ENCODE measurements around the gene GPANK1. TPM values are rescaled to one million over a fixed set of nuclear protein-coding genes. Genes with fewer than 3 reads are reported as not detected.
A peak's percentile ranks its signal among the peaks of the same experiment; 100 is the strongest.

Gene GPANK1
- total RNA-seq, 1 donor from 2014 or later: 18.0 TPM

DNA sequence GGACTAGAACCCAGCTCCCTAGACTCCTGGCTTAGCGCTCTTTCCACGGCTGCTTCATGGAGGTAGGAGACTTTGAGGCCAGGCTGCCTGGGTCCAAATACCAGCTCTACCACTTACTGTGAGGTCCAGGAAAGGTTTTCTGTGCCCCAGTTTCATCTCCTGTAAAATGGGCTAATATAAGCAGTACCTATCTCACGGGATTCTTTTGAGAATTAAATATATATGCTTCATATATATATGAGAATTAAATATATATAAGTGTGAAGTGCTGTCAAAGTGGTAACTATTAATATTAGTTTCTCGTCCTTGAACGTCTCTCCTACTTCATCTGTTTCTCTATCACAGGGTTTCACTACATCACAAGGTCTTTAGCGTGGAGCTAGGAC lies 26.3 kb upstream of the GPANK1 start:
- no peaks in the 10 kb centered on the region for H3K27me3 Mint-ChIP-seq
- no peaks in the 10 kb centered on the region for H3K9me3 Mint-ChIP-seq (ENCODE audit: low read depth)
- DNase-seq (ENCODE audit: low spot score, unreplicated experiment): no peak
- TF ChIP-seq, protein P1, sequence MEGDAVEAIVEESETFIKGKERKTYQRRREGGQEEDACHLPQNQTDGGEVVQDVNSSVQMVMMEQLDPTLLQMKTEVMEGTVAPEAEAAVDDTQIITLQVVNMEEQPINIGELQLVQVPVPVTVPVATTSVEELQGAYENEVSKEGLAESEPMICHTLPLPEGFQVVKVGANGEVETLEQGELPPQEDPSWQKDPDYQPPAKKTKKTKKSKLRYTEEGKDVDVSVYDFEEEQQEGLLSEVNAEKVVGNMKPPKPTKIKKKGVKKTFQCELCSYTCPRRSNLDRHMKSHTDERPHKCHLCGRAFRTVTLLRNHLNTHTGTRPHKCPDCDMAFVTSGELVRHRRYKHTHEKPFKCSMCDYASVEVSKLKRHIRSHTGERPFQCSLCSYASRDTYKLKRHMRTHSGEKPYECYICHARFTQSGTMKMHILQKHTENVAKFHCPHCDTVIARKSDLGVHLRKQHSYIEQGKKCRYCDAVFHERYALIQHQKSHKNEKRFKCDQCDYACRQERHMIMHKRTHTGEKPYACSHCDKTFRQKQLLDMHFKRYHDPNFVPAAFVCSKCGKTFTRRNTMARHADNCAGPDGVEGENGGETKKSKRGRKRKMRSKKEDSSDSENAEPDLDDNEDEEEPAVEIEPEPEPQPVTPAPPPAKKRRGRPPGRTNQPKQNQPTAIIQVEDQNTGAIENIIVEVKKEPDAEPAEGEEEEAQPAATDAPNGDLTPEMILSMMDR (IDR thresholded peaks at IDR 0.05; ENCODE audit: unreplicated experiment): no peak
- H3K27ac Mint-ChIP-seq: peak overlapping the region; percentile 96
- no peak overlapping the region for H3K4me3 Mint-ChIP-seq (ENCODE audit: low read depth)
- H3K4me1 Mint-ChIP-seq (ENCODE audit: low read depth): peaks cover 11% of the 10 kb centered on the region
- H3K36me3 Mint-ChIP-seq (ENCODE audit: insufficient read depth): peaks cover 25% of the 10 kb centered on the region

DNA sequence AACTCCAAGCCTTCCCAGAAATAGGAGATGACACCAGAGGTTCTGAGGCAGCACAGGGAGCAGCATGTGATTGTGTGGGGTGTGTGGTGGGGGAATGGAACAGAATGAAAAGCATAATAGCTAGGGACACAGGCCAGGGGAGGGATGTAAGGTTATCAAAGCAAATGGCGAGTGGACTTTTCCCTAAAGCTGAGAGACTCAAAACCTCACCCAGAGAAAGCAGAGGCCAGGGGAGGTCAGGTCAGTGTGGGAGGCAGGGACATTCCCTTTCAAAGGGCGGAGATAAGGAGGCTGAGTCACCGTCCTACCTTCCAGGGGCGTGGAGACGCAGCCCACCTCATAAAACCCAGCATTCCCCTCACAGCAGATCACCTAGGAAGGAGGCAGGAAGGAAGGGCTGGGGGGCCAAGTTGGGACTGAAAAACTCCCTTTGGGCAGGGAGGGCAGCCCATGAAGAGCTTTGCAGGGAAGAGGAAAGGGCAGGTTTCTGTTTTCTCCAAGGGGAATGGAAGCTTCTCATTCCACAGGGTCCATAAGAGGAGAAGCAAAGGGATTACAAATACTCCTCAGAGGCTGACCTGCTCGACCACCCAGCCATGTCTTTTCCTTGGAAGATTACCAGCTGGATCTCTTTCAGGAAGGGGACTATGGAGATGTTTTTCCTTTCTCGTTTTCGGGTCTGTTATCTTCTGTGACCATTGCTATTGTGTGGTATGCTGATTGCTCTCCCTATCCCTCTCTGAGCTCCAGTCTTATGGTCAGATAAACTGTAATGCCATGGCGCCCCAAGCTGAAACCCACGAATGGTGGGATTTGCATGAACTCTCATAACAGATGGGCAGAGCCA lies 25.7 kb upstream of the GPANK1 start:
- H3K27me3 Mint-ChIP-seq: no peaks in the 10 kb centered on the region
- H3K27ac Mint-ChIP-seq: peak overlapping the region; percentile 96
- TF ChIP-seq, protein P1 (IDR thresholded peaks at IDR 0.05; ENCODE audit: unreplicated experiment): no peak
- H3K9me3 Mint-ChIP-seq (ENCODE audit: low read depth): no peaks in the 10 kb centered on the region
- no peak for DNase-seq (ENCODE audit: low spot score, unreplicated experiment)
- H3K4me1 Mint-ChIP-seq (ENCODE audit: low read depth): peaks cover 11% of the 10 kb centered on the region
- H3K4me3 Mint-ChIP-seq (ENCODE audit: low read depth): no peak overlapping the region
- H3K36me3 Mint-ChIP-seq (ENCODE audit: insufficient read depth): peaks cover 27% of the 10 kb centered on the region

DNA sequence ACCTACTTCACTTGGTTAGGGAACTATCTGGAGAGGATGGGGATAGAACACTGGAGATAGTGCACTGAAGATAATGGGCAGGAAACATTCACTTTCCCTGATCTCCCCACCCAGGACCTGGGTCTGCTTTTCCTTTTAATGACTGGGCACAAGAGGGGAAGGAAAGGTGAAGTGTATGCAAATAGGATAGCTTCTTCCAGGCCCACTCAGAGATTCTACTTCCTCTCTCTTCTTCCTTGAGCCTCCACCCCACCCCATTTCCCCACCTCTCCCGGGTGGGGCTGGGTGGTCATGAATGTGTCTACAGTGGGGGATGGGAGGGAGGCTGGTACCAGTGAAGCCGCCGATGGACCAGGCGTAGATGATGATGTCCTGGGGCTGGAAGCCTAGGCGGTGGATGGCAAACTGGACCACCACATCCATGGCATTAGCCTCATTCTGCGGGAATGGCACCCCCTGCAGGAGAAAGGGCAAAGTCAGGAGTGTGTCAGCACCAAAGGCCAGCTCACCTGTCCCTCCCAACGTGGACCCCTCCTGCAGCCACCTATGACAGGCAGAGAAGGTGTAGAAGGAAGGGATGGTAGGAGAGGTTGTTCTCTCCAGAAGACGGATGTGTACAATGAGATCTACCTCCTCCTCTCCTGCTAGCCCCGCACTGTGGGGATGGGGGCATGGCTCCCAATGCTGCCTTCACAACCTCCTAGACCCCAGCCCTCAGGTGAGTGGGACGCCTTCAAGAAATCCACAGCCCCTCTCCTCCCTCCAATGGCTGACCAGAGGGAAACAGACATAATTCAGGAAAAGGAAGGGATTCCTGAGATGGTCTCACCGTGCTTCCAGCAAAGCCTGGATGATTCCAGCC lies 24.7 kb upstream of the GPANK1 start:
- TF ChIP-seq, protein P1 (IDR thresholded peaks at IDR 0.05; ENCODE audit: unreplicated experiment): peak; percentile 44
- H3K4me1 Mint-ChIP-seq (ENCODE audit: low read depth): peaks cover 11% of the 10 kb centered on the region
- peak overlapping the region; percentile 96 for H3K27ac Mint-ChIP-seq
- peaks cover 28% of the 10 kb centered on the region for H3K36me3 Mint-ChIP-seq (ENCODE audit: insufficient read depth)
- no peaks in the 10 kb centered on the region for H3K27me3 Mint-ChIP-seq
- no peak overlapping the region for H3K4me3 Mint-ChIP-seq (ENCODE audit: low read depth)
- DNase-seq (ENCODE audit: low spot score, unreplicated experiment): no peak
- H3K9me3 Mint-ChIP-seq (ENCODE audit: low read depth): no peaks in the 10 kb centered on the region

DNA sequence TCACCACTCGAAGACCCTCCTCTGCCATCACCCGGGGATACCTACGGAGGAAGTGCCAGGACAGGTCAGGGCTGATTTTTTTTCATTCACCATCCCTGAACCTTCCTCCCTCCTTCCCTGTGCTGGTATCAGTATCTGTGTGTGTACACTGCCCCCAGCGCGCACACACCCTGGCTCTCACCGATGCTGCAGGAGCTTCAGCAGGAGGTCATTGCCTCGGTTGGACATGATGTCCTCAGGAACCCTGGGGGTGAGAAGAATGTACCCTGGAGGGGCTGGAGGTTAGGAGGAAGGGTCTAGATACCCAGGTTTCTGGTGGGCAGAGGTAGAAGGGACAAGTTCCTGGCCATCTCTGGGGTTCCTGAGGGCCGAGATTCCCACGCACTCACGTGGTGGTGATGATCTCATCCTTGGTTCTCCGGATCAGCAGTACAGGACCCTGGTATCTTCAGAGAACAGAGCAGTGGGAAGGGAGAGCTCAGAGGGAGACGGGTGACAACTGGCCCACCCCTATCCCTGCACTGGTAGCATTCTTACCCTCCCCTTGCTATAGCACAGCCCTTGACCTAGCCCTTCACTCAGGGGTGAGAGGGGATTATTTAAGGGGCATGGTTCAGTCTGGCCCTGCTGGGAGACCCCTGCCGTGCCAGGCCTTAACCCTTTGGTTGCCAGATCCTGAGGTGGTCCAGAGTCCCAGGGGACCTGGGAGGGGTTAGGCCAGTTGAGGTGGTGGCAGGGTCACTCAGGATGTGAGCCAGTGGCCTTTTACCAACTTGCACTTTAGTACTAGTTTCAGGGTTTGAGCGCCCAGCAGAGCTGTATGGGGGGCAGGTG lies 23.3 kb upstream of the GPANK1 start:
- Mint-ChIP-seq H3K27me3 (no peaks in the 10 kb centered on the region), H3K9me3 (ENCODE audit: low read depth) (no peaks in the 10 kb centered on the region), H3K36me3 (ENCODE audit: insufficient read depth) (peaks cover 25% of the 10 kb centered on the region), H3K4me1 (ENCODE audit: low read depth) (peaks cover 17% of the 10 kb centered on the region), H3K4me3 (ENCODE audit: low read depth) (no peak overlapping the region), H3K27ac (no peak overlapping the region)
- TF ChIP-seq, protein P1 (IDR thresholded peaks at IDR 0.05; ENCODE audit: unreplicated experiment): no peak
- DNase-seq (ENCODE audit: low spot score, unreplicated experiment): no peak

DNA sequence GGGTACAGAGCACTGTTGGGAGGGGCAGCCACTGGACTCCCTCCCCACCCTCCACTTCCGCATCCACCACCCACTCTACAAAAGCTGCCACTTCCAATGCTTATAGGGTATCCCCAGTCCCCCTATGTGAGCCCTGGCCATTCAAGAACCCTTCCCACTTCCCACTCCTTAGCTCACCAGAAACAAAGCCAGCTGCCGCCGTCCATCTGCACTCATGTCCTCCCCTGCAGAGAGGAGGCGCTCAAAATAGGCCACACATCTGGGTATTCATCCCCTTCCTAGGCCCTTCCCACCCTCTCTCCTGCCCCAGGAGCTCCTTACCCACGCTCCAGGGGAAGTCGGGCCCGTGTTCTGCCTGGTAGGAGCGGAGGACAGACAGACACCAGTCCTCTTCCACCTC lies 22.5 kb upstream of the GPANK1 start:
- TF ChIP-seq, protein P1 (IDR thresholded peaks at IDR 0.05; ENCODE audit: unreplicated experiment): no peak
- Mint-ChIP-seq H3K27me3 (no peaks in the 10 kb centered on the region), H3K27ac (no peak overlapping the region), H3K4me1 (ENCODE audit: low read depth) (peaks cover 18% of the 10 kb centered on the region), H3K36me3 (ENCODE audit: insufficient read depth) (peaks cover 19% of the 10 kb centered on the region), H3K4me3 (ENCODE audit: low read depth) (no peak overlapping the region), H3K9me3 (ENCODE audit: low read depth) (no peaks in the 10 kb centered on the region)
- DNase-seq (ENCODE audit: low spot score, unreplicated experiment): no peak
